DMS53 (cell line): ENCODE data around the gene CHRM2.
A peak's percentile ranks its signal among the peaks of the same experiment; 100 is the strongest.

ENCODE experiments used
- DNase-seq: peaks from one replicate; lab custom pipeline; 2025; lab: John Stamatoyannopoulos, UW

CHRM2 gene

DNA sequence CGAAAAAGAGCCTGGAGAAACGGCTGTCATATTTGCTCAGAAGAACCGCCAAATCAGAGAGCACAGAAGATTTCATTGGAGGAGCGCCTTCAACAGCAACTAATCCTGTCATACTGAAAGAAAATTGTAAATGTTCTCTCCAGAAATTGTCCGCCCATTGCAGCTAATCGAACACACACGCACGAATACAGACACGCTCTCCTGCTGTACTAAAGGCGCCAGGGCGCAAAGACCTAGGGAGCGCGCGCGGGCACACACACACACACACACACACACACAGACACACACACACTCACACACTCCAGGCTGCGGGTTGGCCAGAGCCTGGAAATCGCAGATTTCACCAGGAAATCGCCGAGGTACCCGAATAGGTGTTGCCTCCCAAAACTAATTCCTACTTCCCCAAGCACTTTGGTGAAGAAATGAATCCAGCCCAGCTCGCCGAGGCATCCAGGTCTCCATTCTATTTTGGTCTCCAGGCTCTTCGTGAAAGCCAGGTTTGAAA is at the start of gene CHRM2:
Gene CHRM2 (plus strand): TSS at position 157 of the 505 bp plus-strand sequence. CDS start 146,214 bp downstream, outside the sequence.
- DNase-seq = peak; percentile 79

GRCh38 chr7:136831398-136831797 is 37.1 kb upstream of the CHRM2 start:
- DNase-seq = peak; percentile 44

GRCh38 chr7:136845899-136846465 is 22.5 kb upstream of the CHRM2 start:
- DNase-seq = no peak

GRCh38 chr7:136847858-136848257 is 20.6 kb upstream of the CHRM2 start:
- DNase-seq = no peak

DNA sequence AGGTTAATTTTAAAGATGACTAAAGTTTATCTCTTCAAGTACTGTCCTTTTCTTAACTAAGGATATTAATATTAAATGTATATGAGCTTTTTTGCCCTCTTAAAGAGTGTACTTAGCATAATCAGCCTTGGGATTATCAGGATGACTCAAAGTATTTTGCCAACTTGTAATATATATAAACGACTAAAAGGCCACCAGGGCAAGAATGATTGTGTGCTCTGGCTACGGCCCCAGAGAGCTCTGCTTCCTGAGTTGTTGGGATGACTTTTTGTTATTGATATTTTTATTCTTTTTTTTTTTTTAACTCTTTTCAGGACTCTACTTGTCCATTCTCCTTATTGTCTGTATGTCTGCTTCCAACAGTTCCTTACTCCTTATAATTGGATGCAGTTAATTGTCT is 14.8 kb upstream of the CHRM2 start:
- no peak for DNase-seq

- DNase-seq = no peak
Measured at GRCh38 chr7:136857573-136857972, 10.9 kb upstream of the CHRM2 start.

DNA sequence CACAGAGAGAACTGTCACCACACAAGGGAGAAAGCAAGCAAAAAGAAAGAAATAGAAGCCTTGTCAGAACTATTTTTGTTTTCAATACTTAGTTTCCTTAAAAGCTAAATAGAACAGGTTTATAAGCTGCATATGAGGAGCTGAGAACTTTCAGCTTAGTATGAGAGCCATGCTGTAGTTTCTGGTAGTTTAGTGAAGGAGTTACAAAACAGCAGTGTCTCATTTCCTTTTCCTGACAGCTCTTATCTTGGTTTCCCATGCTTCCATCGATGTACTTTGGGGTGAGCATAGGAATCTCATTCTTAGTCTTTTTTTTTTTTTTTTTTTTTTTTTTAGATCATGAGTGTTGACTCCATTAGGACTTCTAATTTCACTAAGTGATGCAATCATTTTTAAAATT is 8.6 kb upstream of the CHRM2 start:
- DNase-seq = no peak

GRCh38 chr7:136865236-136865635 is 3.2 kb upstream of the CHRM2 start:
- DNase-seq = no peak

DNA sequence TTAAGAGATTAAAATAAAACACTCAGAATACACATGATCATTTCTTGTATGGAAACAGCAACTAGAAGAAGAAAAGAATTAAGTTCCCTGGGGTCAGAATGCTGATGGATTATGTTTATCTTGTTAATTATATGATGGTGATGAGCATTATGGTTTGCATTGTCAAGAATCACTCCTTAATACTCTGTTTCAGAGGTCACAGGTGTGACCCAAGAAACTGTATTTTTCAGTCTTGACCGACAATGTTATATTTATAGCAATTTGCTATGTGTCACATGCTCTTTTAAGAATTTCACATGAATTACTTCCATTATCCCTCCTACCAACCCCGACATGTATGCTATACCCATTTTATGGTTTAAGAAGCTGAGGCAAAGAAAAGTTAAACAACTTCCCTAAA is 2.7 kb upstream of the CHRM2 start:
- DNase-seq = no peak

GRCh38 chr7:136869001-136869961 is 829 bp downstream of the CHRM2 start:
- peak; percentile 67 for DNase-seq

DNA sequence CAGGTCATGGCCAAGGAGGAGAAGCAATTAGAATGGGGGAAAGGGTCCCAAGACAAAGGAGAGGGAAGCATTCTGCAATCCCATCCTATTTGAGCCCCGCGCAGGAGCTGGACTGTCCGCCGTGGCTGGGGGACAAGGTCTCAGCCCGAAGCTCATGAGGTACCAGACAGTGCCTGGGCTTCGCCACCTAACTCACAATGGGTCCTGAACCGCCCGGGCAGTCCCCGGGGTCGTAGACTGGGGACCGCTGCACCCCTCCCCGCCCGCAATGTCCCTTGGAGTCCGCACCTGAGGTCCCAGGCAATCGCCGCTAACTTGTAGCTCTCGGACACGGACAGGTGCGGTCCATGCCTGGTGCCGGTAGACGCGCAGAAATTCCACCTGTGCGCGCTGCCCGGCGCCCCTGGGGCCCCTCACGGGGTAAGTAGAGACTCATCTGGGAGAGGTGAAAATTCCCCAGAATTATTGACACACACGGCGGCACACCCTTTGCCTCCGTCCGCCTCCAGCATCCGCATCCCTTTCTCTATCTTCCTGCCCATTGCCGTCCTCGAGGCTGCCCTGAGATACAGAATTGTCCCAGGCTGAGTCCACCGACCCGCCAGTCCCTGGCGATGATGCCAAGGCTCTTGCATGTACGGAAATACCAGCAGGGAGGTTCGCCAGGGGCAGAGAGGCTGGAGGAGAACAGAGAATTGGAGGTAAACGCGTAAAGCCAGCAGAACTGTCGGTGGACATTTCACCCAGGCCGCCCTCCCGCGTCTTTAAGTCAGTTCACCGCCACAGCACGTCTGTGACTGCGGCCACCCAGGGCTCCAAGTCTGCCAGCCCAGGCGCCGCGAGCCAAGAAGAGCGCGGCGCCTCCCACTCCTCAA is 1.8 kb downstream of the CHRM2 start:
- peak; percentile 75 for DNase-seq

- DNase-seq = peak; percentile 57
Measured at GRCh38 chr7:136870866-136871487, 2.5 kb downstream of the CHRM2 start.

GRCh38 chr7:136874393-136875032 is 6.1 kb downstream of the CHRM2 start:
- peak; percentile 77 for DNase-seq

DNA sequence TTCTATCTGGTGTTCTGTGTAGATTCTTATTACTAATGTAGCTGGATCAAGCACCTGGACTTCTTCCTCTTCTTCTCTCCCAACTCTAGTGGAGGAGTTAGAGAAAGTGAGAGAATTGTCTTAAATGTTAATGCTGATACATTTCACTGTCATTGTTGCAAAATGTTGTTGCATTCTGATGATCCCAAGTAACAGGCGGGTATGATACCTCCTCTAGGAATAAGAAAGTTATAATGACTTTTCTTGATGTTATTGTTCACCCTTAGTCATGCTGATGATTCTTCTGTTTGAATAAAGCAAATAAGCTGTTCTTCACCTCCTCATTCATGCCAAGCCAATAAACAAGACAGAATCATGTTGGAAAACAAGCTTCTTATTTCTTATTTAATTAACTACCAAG is 9.1 kb downstream of the CHRM2 start:
- DNase-seq = no peak

GRCh38 chr7:136877990-136878389 is 9.5 kb downstream of the CHRM2 start:
- DNase-seq = no peak

GRCh38 chr7:136878878-136879277 is 10.4 kb downstream of the CHRM2 start:
- DNase-seq = no peak

GRCh38 chr7:136883046-136883445 is 14.6 kb downstream of the CHRM2 start:
- peak; percentile 12 for DNase-seq

DNA sequence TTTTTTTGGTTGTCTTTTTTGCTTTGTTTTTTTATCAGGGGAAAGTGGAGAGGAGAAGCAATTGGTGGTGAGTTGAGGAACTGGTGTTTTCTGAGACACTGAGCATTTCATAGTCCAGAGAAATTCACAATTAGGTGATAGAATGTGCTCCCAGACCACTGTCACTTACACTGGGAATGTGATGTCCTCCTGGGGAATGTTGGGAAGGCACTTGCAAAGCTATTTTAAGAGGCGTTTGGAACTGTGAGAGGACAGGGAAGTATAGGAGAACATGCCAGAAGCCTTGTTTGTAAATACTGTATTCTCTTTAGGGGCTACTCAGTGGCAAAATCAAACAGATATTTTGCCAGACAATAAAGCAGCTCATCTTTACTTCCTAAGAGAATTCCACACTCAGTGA is 16.0 kb downstream of the CHRM2 start:
- DNase-seq = no peak

GRCh38 chr7:136887317-136887716 is 18.9 kb downstream of the CHRM2 start:
- no peak for DNase-seq

DNA sequence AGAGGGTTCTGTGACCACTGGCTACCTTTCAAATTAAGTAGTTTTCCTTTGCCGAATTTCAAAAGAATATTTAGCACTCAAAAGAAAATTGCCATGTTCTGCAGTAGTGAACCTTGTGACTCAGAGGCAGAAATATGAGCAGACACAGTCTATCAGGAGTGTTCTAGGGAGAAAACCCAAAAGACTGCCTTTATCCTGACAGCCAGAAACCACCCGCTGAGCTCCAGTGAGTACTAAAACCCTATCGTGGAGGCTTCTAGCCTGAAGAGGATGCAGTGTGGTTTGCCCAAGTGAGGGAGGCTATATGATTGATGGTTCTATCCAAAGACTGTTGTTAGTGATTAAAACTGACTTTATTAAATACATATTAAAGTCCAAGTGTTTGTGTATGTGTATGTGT is 21.9 kb downstream of the CHRM2 start:
- DNase-seq = no peak

DNA sequence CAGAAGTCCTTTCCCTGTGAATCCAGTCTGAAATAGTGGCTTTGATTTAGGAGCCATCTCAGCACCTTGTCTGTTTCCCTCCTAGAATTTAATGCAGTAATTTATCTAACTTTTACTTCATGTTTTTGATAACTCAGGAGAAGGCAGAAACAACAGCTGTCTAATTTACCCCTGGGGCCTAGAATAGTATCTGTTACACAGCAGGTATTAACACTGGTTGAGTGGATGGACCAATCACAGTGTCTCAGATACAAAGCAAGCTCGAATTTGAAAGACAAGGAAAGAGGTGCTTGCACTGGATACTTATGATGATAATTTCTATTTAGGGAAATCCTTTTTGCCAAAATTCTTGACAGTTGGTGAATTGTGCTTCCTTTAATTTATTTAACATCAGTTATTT is 23.4 kb downstream of the CHRM2 start:
- DNase-seq = no peak
